MV-4-11 (cell line): ENCODE results near the gene PIEZO2.
A peak's percentile ranks its signal among the peaks of the same experiment; 100 is the strongest.

Experiments used
- DNase-seq: peaks from one replicate; lab custom pipeline; 2025; lab: John Stamatoyannopoulos, UW

The PIEZO2 gene

DNA sequence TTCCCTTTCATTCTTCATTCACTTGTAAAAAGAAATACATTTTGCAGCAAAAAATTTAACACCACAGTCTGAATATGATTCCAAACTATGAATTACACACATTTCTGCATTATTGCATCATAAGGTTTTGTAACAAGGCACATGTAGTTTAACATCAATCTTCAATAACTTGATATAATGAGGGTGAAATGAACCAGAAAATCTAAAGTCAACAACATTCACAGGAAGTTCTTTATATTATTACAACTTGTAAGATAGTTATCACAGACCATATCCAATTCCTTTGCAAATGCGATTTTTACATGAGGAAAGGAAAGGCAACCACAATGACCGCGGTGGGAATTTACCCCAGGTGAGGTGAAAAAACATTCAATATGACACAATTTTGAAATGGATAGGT is 410.2 kb downstream of the PIEZO2 start:
- peak; percentile 13 for DNase-seq

DNA sequence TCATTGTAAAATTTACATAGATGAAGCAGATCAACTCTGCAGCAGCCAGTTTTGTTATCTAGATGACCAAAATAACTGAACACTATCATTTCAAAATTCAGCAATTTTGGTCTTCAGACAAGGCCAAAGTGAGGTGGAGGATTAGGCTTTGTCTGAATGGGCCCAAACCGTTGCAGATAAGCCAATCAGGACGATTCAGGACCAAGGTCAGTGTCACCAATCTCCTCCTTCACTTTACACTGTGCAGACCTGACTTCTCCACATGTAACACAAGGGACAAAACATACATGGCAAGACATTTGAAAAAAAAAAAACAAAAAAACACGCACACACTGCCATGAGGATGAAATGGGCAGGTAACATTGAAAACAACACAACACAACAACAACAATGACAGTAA is 412.4 kb downstream of the PIEZO2 start:
- peak; percentile 12 for DNase-seq

DNA sequence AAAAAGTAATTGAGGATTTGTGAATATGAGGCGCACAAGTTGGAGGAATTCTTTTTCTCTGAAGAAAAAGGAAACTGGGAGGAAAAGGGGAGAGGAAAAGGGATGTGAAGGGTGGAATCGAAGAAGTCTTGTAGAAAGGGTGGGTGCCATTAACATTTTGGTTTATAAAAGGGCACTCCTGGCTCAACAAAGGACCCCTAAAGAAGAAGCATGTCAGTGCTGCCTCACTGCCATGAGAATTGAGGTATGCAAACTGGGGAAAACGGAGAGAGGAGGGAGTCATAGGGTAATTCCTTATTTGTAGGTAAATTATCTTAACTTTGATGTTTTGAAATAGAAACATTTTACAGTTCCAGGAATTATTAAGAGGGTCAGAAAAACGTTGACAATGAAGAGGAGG is 416.4 kb downstream of the PIEZO2 start:
- no peak for DNase-seq

DNA sequence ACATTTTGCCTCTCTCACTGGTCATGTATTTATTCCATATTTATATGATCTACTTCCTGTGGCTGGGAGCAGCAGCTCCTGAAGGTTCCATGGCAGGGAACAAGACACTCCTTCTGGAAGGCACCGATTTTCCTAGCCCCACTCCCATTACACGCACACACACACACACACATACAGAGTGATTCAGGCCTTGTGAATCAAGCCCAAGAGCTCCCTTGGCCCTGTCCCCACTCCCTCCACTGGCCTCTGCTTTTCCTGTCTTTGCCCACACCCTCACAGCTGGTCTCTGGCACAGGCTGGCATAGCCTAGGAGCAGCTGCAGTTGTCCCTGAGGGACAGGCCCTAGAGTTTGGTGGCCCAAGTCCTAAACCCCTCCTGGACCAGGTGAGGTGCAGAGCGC is 421.9 kb downstream of the PIEZO2 start:
- no peak for DNase-seq

DNA sequence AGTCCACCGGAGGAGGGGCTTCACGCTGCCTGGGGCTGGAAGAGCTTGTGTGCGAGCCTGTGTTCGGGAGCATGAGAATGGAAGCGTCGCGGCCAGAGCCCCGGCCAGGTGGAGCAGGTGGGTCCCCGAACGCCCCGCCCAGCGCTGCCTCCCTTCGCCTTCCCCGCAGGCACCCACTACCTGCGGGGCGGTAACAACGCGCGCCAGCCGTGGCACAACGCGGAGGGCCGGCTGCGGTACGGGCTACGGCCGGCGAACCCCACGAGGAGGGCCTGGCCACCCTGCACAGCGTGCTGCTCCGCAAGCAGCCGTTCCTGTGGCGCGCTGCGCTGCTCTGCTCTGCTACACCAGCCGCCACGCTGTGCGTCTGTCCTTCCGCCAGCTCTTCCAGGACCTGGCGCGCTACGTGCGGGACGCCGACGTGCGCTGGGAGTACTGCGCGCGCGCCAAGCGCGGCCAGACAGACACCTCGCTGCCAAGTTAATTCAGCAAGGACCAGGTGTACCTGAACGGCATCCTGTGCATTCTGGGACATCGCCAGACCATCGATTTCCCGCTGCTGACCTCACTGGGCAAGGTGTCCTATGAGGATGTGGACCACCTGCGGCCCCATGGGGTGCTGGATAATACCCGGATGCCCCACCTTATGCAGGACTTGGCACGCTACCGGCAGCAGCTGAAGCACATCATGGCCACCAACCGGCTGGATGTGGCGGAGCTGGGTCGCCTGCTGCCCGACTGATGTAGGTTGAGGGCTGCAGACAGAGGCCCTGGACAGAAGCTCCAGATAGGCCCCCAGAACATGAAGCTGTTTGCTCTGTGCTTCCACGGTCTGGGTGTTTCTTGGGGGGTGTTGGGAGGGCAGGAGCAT is 422.9 kb downstream of the PIEZO2 start:
- DNase-seq, result no peak

DNA sequence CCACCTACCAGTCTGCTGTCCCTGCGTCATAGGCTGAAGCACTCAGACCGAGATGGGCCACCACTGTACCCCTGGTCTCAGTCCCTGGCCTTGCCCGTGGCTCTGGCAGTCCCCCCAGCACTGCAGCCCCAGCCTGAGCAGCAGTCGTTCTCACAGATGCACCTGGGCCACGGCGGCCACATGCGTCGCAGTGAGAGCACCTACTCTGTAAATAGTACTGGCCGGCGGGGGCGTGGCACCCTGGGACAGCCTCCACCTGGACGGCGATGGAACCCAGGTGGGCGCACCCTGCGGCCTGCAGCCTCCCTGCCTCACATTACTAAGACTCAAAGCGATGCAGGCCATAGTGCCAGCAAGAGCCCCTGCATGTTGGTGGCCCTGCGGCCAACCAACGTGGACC is 424.7 kb downstream of the PIEZO2 start:
- DNase-seq, result no peak

DNA sequence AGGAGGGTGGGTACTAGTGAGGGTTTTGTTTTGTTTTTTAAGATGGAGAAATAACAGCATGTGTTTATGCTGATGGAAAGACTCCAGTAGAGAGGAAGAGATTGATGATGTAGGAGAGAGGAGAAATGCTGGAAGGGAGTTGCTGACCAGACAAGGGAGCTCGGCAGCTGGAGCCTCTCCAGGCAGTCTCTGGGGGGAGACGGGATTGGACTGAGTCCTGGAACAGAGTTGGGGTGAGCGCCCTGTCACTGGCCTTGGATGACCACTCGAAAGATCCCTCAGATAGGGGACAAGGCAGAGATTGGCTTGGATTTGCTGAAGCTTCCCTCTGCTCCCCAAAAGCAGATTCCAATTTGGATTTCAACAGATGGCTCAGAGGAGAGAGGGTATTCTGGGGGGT is 425.9 kb downstream of the PIEZO2 start:
- no peak for DNase-seq

DNA sequence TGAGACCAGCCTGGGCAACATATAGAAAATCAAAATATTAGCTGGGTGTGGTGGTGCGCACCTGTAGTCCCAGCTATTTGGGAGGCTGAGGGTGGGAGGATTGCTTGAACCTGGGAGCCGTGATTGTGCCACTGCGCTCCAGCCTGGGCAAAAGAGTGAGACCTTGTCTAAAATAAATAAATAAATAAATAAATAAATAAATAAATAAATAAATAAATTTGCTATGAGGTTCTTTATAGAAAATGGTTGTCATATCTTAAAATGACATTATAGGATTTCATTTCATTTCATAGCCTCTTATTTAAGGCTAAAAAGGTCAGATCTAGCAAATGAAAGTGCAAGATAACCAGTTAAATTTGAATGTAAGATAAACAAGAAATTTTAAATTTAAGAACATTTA is 430.6 kb downstream of the PIEZO2 start:
- no peak for DNase-seq

DNA sequence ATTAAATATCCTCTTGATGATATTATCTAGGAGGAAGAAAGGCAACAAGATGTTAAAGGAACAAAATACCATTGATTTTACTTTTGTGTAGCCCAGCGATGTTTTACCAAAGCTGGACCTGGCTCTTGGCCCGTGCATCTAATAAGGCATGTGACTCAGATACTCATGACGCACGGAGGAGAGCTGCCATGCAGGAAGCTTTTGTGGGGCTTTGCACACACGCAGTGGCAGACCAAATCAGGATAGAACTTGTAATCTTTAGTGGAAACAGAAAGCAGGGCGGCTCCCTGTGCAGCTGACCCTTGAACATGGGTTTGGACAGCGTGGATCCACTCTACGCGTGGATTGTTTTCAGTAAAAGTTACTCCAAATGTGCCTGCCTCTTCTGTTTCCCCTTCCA is 433.6 kb downstream of the PIEZO2 start:
- DNase-seq, result no peak

DNA sequence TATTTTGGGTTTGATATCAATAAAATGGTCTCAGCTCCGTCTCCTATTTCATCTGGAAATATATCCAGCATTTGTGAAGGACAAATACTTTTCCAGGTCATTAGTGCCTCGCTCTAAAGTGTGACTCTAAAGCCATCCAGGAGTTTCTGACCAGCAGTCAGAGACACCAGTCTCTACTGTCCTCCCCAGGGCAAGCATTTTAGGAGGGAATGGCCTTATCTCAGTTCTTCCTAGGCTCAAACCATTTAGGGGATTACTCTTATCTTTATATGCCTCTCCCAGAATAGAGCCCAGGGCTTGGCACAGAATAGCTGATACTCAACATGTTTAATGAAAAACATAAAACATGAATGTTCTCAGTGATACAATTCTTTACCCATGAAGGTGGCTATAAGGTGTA is 436.0 kb downstream of the PIEZO2 start:
- no peak for DNase-seq

DNA sequence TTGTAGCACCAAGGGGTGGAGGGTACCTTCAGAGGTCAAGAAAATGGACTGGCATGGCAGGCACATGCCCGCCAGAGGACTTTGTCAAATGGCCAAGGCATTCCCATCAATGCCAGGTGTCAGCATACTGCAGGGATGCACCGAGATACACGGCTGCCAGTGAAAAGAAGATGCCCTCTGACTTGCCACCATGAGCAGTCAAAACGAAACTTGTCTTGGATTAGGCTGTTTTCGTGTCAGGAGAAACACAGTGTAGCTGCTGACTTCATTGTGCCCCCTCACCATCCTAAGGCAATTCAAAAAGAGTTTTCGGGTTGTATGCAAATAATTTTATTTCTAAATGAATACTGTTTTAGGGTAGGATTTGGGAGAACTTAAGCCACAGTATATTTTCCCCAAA is 442.1 kb downstream of the PIEZO2 start:
- DNase-seq, result no peak

DNA sequence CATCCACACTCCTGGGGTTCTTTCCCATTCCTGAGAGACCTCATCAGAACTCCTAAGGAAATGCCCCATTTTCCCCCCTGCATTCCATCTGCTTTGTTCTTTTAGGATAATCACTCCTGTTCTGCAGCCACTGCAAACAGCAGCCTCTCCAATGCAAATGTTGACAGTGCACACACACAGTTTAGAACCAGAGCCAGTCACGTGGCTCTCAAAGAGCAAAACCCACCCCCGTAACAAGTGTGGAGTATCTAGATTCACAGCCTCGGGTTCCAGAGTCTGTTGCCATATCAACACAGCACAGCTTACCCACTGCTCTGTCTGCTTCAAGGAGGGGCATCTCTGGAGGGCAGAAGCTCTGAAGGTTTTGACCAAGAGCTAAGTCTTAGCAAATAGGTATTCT is 443.6 kb downstream of the PIEZO2 start:
- no peak for DNase-seq

DNA sequence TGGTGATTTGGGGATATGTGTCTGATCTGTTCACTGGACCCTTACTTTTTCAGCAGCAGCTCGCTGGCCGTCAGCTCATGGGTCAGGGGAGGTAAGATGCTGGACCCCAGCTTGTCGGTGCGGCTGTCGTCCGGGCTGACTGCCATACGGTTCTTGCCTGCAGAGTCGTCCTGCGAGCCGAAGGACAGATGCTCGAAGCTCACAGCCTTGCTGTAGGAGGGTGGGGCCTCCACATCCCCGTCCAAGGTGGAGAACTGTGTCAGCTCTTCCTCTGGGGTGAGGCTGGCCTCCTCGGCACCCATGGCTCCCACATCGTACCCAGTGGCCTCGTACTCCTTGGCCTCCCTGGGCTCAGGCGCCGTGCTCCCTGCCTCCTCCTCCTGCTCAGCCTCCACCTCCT is 444.1 kb downstream of the PIEZO2 start:
- no peak for DNase-seq

DNA sequence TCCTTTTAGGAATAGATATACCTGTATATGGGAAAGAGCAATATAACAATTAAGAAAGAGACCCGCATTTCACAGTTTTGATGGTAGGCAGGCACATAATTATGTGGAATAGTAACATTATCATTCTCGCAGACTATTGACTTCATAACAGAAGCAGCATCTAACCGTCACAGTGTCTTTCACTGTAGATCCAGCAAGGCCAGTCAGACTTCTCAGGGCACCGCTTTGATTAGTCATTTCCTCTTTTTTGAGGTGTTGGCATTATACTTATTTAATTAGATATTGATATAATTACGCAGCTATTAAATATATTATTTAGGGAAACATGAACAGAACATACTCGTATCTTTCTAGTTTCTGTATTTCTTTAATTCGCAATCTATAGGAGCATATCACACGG is 447.2 kb downstream of the PIEZO2 start:
- DNase-seq, result no peak

DNA sequence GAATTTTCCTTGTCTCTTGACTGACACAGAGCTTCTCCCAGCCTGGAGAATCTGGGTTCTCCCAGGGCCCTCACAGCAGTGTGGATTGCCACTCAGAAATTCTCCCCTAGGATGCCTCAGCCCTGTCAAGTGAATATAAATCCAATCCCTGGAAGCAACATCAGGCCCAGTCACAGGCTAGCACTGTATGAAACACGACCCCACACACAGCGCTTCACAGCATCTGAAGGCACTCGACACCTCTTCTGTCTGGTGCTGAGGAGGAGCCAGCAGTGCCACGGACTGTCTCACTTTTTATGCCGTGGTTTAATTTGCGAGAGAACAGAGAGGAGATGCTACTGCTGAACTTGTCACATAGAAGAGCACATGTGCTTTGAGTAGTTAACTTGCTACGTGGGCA is 459.0 kb downstream of the PIEZO2 start:
- no peak for DNase-seq

DNA sequence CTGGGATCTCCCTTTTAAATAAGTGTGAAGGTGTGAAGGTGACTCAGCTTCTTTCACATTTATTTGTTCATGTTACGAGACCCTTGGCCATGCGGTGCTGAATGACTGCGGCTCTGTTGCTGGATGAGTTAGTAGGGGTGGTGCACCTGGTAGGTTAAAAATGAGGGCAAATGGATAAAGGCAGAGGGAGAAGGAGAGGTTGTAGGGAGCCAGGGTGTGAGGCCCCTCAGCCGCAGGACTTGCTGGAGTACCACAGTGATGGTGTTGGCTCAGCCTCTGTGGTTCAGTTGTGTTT is 459.4 kb downstream of the PIEZO2 start:
- DNase-seq, result no peak

DNA sequence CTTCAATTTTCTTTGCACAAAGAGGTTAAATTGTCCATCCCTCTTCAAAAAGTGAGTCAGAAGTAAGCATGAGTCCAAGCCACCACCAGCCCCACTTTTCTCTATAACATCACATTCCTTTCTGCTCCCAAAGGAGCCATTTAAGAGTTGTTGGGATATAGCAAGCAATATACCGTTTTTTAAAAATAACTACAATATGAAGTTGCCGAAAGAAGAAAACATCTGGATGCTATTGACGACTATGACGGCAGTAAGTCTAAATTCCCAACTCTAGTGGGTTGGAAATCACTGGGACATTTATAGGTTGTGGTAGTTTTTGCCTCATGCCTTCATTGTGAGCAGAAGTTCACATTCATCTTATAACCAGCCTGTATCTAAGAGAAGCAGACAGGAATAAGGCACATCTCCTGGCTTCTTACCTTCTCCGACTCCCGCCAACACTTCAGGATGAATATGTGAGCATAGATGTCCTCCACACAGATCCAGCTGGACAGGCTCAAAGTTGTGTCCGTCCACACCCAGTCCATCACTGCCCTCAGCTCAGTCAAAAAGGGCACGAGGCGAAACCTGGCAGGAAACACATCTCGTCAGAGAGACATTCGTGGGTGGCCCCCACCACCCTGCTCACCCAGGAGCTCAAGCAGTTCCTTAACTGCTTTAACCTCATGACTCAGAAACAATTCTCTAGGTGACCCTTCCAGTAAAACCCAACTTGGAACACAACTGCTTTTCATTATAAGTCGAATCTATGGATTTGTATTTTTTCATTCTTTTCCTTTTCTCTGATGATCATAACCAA is 459.9 kb downstream of the PIEZO2 start:
- no peak for DNase-seq

DNA sequence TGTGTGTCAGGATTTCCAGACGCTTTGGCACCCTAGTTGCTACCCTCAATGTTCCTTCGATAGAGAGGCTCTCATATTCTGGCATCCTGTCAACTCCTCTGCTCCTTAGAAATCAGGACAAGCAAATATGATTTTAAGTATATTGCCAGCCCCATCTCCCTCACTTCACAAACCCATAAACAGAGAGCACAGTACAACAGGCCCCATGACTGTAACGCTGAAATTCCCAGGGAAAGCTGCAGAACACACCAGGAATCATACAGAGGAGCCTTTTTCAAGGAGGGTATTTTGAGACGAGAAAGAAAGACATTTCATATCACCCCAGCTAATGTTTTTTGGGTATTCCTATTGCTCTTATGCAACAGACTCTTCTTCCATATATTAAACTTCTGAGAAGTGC is 460.6 kb downstream of the PIEZO2 start:
- DNase-seq, result no peak

DNA sequence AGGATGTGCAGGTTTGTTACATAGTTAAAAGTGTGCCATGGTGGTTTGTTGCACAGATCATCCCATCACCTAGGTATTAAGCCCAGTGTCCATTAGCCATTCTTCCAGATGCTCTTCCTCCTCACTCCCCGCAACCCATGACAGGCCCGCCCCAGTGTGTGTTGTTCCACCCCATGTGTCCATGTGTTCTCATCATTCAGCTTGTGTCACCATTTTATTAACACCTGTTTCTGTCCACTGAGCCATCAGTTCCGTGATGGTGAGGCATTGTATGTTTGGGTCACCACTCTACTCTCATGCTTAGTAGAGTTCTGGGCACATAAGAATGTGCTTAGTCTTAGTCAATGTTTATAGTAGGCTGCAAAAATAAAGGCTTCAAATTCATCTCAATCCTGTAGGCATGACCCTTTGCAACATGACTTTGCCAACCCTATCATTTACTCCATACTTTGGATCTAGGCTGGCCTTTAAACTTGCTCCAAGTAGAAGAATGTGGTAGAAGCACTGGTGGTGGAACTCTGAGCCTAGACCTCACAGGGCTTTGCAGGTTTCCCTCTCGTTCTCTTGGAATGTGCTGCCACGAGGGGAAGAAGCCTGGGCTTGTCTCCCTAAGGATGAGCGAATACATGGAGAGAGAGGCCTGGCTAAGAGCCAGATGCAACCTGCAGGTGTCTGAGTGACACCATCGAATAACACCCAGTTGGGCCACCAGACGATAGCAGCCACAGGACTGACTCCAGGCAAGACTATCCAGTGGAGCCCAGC is 462.0 kb downstream of the PIEZO2 start:
- DNase-seq, result no peak

DNA sequence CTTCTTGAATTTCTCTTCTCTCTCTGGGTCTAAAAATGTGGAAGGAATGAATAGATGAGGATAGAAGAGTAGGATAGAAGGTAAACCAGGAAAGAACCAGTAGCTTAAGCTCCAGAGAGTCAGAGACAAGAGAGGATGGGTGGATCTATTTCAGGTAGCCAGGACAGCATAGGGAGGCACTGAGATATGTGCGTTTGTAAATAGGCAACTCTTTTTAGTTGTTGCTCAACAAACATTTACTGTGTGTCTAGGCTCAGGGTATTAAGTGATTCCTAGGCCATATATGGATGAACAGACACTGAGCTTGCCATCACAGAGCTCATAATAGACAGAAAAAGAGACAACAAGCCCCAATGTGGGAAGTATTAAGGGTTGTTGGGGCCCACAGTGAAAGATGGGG is 463.1 kb downstream of the PIEZO2 start:
- no peak for DNase-seq

DNA sequence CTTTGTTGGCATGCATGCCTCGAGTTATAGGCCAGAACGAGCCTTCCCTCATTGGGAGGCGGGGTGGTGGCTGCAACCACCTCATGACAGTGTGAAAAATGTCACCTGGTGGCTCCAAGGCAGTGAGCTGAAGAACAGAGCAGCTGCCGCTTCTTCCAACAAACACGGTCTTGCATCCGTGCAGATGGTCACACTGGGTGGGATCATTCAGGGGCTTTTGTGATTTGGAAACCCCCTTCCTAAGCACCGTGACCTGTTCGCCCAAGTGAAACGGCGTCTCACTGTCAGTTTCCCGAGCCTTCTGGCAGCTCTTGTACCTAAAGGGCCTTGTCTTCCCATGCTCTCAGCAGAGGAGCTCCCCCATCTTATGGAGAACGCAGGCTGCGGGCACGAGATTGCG is 463.9 kb downstream of the PIEZO2 start:
- DNase-seq, result no peak

DNA sequence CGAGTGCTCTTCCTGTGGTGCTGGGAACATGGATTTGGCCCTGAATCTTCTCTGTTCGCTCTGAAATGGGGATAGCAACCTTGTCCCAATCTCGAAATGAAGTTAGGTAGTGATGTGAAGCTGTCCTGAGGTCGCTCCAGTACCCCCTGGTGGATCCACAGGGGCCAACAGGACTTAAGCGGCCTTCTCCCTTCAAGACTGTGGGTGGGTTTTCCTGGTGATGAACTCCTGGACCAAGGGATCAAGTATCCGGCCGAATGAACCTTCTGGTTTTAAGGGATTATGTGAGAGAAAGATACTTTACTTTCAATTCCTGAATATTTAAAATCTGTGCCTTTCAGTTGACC is 467.0 kb downstream of the PIEZO2 start:
- DNase-seq, result no peak
